Astrocyte (in vitro differentiated cells and primary cell): ENCODE data around the gene LUC7L3. TPM values are rescaled to one million over a fixed set of nuclear protein-coding genes. Genes with fewer than 3 reads are reported as not detected.

Source experiments
- DNase-seq: peaks from one replicate; pipeline ENCODE4 v3.0.0-alpha.2; 2010; ENCODE audit warnings: low read depth
- FAIRE-seq: peaks from 2 replicates; lab custom pipeline; 2011; peaks lifted over from hg19 to GRCh38; lab: Jason Lieb, UNC
- H2AFZ ChIP-seq: 2 replicates; pipeline ENCODE4 v1.6.0; 2012; ENCODE audit warnings: low read depth, low read length, inconsistent platforms
- H3K27ac ChIP-seq: 2 replicates; pipeline ENCODE4 v1.5.1; 2011; ENCODE audit warnings: low read depth, low read length, inconsistent platforms
- H3K27me3 ChIP-seq: 2 replicates; pipeline ENCODE4 v1.6.0; 2011; ENCODE audit warnings: low read length, inconsistent platforms; ENCODE audit not compliant: insufficient read depth
- H3K36me3 ChIP-seq: 2 replicates; pipeline ENCODE4 v1.5.1; 2011; ENCODE audit warnings: low read length, inconsistent platforms; ENCODE audit not compliant: insufficient read depth
- H3K4me1 ChIP-seq: 2 replicates; pipeline ENCODE4 v1.5.1; 2011; ENCODE audit warnings: low read length, inconsistent platforms; ENCODE audit not compliant: insufficient read depth
- H3K4me2 ChIP-seq: 2 replicates; pipeline ENCODE4 v1.6.0; 2012; ENCODE audit warnings: low read length, inconsistent platforms
- H3K4me3 ChIP-seq: 2 replicates; pipeline ENCODE4 v1.5.1; 2011; ENCODE audit warnings: low read depth, mild to moderate bottlenecking, low read length, inconsistent platforms; ENCODE audit not compliant: insufficient read depth
- H3K79me2 ChIP-seq: 2 replicates; pipeline ENCODE4 v1.6.0; 2012; ENCODE audit warnings: mild to moderate bottlenecking, low read length, inconsistent platforms; ENCODE audit not compliant: insufficient read depth
- H3K9ac ChIP-seq: 2 replicates; pipeline ENCODE4 v1.6.0; 2012; ENCODE audit warnings: mild to moderate bottlenecking, low read length, inconsistent platforms
- H3K9me3 ChIP-seq: 2 replicates; pipeline ENCODE4 v1.5.1; 2012; ENCODE audit warnings: low read depth, mild to moderate bottlenecking, low read length, inconsistent platforms; ENCODE audit not compliant: insufficient read depth
- H4K20me1 ChIP-seq: 2 replicates; pipeline ENCODE4 v1.6.0; 2012; ENCODE audit warnings: low read length, inconsistent platforms; ENCODE audit not compliant: insufficient read depth
- H3K27ac Mint-ChIP-seq: one replicate; pipeline ENCODE4 v1.8.0; 2021; ENCODE audit warnings: mild to moderate bottlenecking, mixed read lengths; ENCODE audit not compliant: unreplicated experiment
- H3K27me3 Mint-ChIP-seq: one replicate; pipeline ENCODE4 v1.8.0; 2021; ENCODE audit warnings: low read depth, mixed read lengths; ENCODE audit not compliant: unreplicated experiment
- H3K36me3 Mint-ChIP-seq: one replicate; pipeline ENCODE4 v1.8.0; 2021; ENCODE audit warnings: low read depth, mixed read lengths; ENCODE audit not compliant: unreplicated experiment
- H3K4me1 Mint-ChIP-seq: one replicate; pipeline ENCODE4 v1.8.0; 2021; ENCODE audit warnings: low read depth, mixed read lengths; ENCODE audit not compliant: unreplicated experiment
- H3K4me3 Mint-ChIP-seq: one replicate; pipeline ENCODE4 v1.8.0; 2021; ENCODE audit warnings: mild to moderate bottlenecking, moderate library complexity, mixed read lengths; ENCODE audit not compliant: unreplicated experiment
- H3K9me3 Mint-ChIP-seq: one replicate; pipeline ENCODE4 v1.8.0; 2021; ENCODE audit warnings: mild to moderate bottlenecking, mixed read lengths; ENCODE audit not compliant: unreplicated experiment
- EZH2 ChIP-seq: IDR thresholded peaks from 2 replicates; pipeline ENCODE4 v1.6.1; 2012; ENCODE audit warnings: mild to moderate bottlenecking, low read length, inconsistent platforms; ENCODE audit not compliant: insufficient read depth
- total RNA-seq: library from RNA; stranded (reverse); gene quantifications from 2 replicates; pipeline ENCODE4 v1.2.1, GENCODE V29; 2021
- TF ChIP-seq, protein P1 (sequence below): IDR thresholded peaks from 2 replicates; pipeline ENCODE4 v1.5.1; 2011; ENCODE audit warnings: low read depth, mild to moderate bottlenecking, inconsistent platforms, low read length, moderate library complexity; ENCODE audit not compliant: insufficient read depth

LUC7L3 gene
- total RNA-seq, 1 donor from 2014 or later = 93.0 TPM

DNA sequence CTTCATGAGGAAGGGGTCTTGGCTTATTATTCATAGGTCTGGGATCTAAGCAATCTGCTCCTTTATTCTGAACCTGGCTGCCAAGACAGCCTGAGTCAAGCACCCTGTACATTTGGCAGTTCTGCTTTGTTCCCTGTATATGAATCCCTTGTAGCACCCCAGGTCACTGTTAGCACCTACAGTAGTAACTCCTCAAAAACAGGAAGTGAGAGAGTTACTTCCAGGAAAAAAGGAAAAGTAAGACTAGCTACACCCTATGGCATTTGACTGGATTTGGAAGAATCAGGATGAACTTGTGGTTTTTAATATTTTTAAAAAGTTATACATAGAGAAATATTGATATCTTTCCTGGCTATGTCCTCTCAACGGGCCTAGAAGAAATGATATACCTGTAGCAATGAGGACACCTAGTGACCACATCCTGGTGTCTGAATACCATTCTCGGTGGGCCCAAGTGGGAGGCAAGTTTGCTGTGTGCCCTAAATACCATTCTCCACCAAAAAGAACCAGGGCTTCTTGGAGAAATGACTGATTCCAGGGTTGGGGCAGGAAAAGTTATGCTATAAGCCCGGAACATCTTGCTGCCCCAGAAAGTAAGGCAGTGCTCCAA, 21.6 kb upstream of the LUC7L3 start:
- FAIRE-seq = no peak
- Mint-ChIP-seq H3K27ac (no peak overlapping the region), H3K36me3 (peaks cover 11% of the 10 kb centered on the region), H3K27me3 (no peaks in the 10 kb centered on the region), H3K4me3 (no peak overlapping the region), H3K4me1 (peaks cover 16% of the 10 kb centered on the region), H3K9me3 (no peaks in the 10 kb centered on the region)
- Histone ChIP-seq H3K27me3 (no peaks in the 10 kb centered on the region), H3K4me1 (peaks cover 16% of the 10 kb centered on the region), H3K4me2 (no peak overlapping the region), H3K27ac (no peak overlapping the region), H4K20me1 (peaks cover 27% of the 10 kb centered on the region), H3K9me3 (no peaks in the 10 kb centered on the region), H3K79me2 (peaks cover 25% of the 10 kb centered on the region), H3K4me3 (no peak overlapping the region), H2AFZ (no peak overlapping the region), H3K36me3 (peaks cover 44% of the 10 kb centered on the region), H3K9ac (no peak overlapping the region)
- no peak for DNase-seq
- no peak for TF ChIP-seq EZH2
- TF ChIP-seq, protein P1, sequence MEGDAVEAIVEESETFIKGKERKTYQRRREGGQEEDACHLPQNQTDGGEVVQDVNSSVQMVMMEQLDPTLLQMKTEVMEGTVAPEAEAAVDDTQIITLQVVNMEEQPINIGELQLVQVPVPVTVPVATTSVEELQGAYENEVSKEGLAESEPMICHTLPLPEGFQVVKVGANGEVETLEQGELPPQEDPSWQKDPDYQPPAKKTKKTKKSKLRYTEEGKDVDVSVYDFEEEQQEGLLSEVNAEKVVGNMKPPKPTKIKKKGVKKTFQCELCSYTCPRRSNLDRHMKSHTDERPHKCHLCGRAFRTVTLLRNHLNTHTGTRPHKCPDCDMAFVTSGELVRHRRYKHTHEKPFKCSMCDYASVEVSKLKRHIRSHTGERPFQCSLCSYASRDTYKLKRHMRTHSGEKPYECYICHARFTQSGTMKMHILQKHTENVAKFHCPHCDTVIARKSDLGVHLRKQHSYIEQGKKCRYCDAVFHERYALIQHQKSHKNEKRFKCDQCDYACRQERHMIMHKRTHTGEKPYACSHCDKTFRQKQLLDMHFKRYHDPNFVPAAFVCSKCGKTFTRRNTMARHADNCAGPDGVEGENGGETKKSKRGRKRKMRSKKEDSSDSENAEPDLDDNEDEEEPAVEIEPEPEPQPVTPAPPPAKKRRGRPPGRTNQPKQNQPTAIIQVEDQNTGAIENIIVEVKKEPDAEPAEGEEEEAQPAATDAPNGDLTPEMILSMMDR = no peak

DNA sequence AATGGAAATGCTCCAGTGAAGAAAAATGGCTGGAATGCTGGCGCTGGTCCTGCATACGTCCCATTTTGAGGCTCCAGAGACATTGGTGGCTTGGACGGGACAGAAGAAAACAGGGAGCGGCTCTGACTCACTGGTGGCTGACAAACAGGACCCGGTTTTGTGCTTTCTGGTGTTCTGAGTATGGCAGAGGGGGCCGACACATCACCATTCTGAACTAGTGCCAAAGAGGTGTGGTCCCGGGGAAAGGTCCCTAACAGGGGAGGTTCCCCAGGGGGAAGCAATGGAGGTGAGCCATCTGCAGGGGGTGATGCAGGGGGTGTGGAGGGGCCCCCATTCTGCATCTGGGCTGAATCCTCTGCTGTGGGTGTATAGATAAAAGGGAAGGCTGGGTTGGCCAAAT, 20.0 kb upstream of the LUC7L3 start:
- H3K36me3 Mint-ChIP-seq = peaks cover 16% of the 10 kb centered on the region
- DNase-seq = peak; percentile 46
- H3K4me3 Mint-ChIP-seq = peak overlapping the region; percentile 45
- no peak for FAIRE-seq
- peaks cover 4% of the 10 kb centered on the region for H3K4me1 ChIP-seq
- no peaks in the 10 kb centered on the region for H3K9me3 Mint-ChIP-seq
- H3K4me2 ChIP-seq = peak overlapping the region; percentile 56
- peaks cover 49% of the 10 kb centered on the region for H3K36me3 ChIP-seq
- H3K27ac ChIP-seq = peak overlapping the region; percentile 11
- H3K4me3 ChIP-seq = no peak overlapping the region
- no peaks in the 10 kb centered on the region for H3K9me3 ChIP-seq
- no peaks in the 10 kb centered on the region for H3K27me3 ChIP-seq
- TF ChIP-seq, protein P1 = no peak
- no peak for TF ChIP-seq EZH2
- no peaks in the 10 kb centered on the region for H3K27me3 Mint-ChIP-seq
- H4K20me1 ChIP-seq = peaks cover 41% of the 10 kb centered on the region
- no peak overlapping the region for H2AFZ ChIP-seq
- H3K79me2 ChIP-seq = peaks cover 41% of the 10 kb centered on the region
- H3K9ac ChIP-seq = peak overlapping the region; percentile 28
- H3K4me1 Mint-ChIP-seq = peaks cover 16% of the 10 kb centered on the region
- H3K27ac Mint-ChIP-seq = no peak overlapping the region

DNA sequence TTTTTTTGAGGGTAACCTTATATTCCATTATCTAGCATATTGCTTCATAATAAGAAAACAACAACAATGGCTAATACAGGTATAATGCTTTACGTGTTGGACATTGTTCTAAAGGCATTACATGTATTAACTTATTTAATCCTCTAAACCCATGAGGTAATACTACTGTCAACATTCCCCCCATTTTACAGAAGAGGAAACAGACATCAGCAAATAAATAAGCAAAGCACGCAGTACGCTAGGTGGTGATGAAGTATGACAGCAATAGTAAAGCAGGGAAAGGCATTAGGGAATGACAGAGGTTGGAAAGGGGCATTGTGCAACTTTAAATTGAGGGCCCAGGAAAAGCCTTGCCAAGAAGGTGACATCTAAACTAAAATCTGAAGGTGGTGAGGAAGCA, 16.2 kb upstream of the LUC7L3 start:
- DNase-seq (no peak), FAIRE-seq (no peak)
- no peak overlapping the region for H3K4me3 Mint-ChIP-seq
- Histone ChIP-seq H3K4me2 (no peak overlapping the region), H4K20me1 (peaks cover 45% of the 10 kb centered on the region), H3K27me3 (no peaks in the 10 kb centered on the region), H3K79me2 (peaks cover 71% of the 10 kb centered on the region), H3K36me3 (peaks cover 16% of the 10 kb centered on the region), H3K4me1 (peaks cover 6% of the 10 kb centered on the region), H3K9ac (no peak overlapping the region), H3K4me3 (no peak overlapping the region), H3K9me3 (no peaks in the 10 kb centered on the region), H3K27ac (no peak overlapping the region), H2AFZ (no peak overlapping the region)
- no peaks in the 10 kb centered on the region for H3K9me3 Mint-ChIP-seq
- TF ChIP-seq EZH2 = no peak
- TF ChIP-seq, protein P1 = no peak
- no peaks in the 10 kb centered on the region for H3K27me3 Mint-ChIP-seq
- H3K36me3 Mint-ChIP-seq = peaks cover 17% of the 10 kb centered on the region
- no peak overlapping the region for H3K27ac Mint-ChIP-seq
- peaks cover 16% of the 10 kb centered on the region for H3K4me1 Mint-ChIP-seq
